Epithelial cell of proximal tubule (primary cell): ENCODE data around the gene ZNF8. TPM values are rescaled to one million over a fixed set of nuclear protein-coding genes. Genes with fewer than 3 reads are reported as not detected.
"Not testable (repeated sequence)": the region's sequence is repeated elsewhere in the genome, so short reads cannot be mapped to it uniquely, and the experiment has no call there.

Experiments used
- DNase-seq: peaks from one replicate; pipeline ENCODE4 v3.0.0-alpha.2; 2011; ENCODE audit warnings: low read depth
- H3K4me3 ChIP-seq: 2 replicates; pipeline ENCODE4 v1.5.1; 2011; ENCODE audit warnings: low read depth, mild to moderate bottlenecking, low read length
- total RNA-seq: library from RNA; depleted of rRNA; stranded (reverse); fragments of >200 nt; gene quantifications from 2 replicates; pipeline ENCODE4 v1.2.3, GENCODE V29; 2015
- TF ChIP-seq, protein P1 (sequence below): conservative IDR thresholded peaks from 2 replicates; pipeline ENCODE4 v1.5.1; 2012; ENCODE audit warnings: low read depth, mild to moderate bottlenecking, low read length

ZNF8 gene
- total RNA-seq: 4.2 and 4.5 TPM in 2 replicates

DNA sequence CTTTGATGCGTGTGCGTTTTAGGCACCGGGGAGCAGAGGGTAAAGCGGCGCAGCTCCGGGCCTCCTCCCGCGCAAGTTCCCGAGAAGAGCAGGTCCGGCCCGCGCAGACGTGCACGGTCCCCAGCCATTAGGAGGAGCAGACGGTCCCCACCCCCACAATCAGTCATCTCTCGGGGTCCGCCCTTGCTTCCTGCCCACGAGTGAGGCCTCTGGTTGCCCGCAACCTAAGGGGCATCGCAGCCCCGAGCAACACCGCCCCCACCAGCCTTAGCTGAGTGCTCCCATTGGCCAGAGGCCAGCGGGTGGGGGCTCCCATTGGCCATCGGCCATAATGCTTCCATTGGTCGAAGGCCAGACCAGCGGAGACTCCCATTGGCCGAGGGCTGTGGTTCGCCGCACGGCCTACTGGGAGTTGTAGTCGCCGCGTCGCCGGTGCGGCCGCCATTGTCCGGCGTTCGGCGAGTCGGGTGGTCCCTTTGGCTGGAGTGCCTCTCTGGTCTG, at the start of gene ZNF8:
Gene ZNF8, plus strand, starts transcription at position 415 of the 501 bp plus-strand sequence. CDS start 127 bp downstream, outside the sequence.
- TF ChIP-seq, protein P1, sequence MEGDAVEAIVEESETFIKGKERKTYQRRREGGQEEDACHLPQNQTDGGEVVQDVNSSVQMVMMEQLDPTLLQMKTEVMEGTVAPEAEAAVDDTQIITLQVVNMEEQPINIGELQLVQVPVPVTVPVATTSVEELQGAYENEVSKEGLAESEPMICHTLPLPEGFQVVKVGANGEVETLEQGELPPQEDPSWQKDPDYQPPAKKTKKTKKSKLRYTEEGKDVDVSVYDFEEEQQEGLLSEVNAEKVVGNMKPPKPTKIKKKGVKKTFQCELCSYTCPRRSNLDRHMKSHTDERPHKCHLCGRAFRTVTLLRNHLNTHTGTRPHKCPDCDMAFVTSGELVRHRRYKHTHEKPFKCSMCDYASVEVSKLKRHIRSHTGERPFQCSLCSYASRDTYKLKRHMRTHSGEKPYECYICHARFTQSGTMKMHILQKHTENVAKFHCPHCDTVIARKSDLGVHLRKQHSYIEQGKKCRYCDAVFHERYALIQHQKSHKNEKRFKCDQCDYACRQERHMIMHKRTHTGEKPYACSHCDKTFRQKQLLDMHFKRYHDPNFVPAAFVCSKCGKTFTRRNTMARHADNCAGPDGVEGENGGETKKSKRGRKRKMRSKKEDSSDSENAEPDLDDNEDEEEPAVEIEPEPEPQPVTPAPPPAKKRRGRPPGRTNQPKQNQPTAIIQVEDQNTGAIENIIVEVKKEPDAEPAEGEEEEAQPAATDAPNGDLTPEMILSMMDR: no peak
- peak; percentile 80 for DNase-seq
- peak within 1 kb of the TSS; percentile 77 for H3K4me3 ChIP-seq

DNA sequence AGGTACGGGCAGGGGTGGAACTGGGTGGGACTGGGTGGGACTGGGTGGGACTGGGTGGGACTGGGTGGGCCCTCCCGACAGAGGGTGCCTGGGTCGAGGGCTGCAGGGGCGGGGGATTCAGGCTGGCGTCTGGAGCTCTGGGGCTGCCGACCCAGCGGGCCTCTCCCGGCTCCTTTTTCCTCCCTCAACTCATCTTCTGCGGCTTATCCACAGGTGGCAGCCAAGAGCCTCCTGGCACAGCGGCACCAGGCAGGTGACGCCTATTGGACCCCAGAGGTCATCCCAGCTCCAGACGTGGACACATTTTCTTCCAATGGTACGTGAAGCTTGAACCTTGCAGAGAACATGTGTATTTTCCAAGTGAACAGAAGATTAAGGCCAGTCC, 49.5 kb upstream of the ZNF8 start:
- DNase-seq: no peak
- peak overlapping the region; percentile 91 for H3K4me3 ChIP-seq
- TF ChIP-seq, protein P1: peak; percentile 40

DNA sequence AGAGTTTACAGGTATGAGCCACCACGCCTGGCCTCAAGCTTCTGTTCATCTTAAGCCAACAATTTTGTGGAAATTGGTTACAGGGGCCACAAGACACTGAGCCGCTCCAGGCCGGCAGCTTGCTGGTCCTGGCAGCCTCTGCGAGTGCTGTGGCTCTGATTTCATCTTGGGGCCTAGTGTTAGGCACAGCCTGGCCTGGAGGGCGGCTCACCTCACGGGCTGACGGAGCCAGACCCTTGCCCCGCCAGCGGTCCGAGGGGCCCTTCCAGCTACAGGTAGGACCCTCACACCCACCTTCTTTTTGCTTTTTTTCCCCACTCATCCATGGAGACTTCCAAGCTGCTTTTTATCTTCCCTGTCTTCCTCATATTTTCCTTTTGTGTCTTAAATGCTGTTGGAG, 41.4 kb upstream of the ZNF8 start:
- H3K4me3 ChIP-seq: no peak overlapping the region
- DNase-seq: no peak
- TF ChIP-seq, protein P1: no peak

DNA sequence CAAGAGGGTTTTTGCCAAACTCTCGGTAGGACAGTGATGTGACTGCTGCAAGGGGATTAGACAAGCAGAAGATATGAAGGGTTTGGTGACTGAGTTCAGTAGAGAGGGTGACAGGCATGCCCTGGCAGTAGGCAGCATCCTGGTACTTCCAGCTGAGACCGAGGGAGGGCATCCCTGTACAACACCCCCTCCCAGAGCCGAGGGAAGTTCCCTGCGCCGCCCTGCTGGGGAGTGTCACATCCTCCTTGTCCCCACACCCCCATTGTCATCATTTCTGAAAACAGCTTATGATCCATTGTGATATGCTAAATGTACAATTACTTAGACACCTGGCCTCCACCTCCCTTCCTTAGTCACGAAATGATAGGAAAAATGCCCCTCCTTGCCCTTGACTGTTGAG, 35.4 kb upstream of the ZNF8 start:
- no peak overlapping the region for H3K4me3 ChIP-seq
- TF ChIP-seq, protein P1: no peak
- DNase-seq: no peak

DNA sequence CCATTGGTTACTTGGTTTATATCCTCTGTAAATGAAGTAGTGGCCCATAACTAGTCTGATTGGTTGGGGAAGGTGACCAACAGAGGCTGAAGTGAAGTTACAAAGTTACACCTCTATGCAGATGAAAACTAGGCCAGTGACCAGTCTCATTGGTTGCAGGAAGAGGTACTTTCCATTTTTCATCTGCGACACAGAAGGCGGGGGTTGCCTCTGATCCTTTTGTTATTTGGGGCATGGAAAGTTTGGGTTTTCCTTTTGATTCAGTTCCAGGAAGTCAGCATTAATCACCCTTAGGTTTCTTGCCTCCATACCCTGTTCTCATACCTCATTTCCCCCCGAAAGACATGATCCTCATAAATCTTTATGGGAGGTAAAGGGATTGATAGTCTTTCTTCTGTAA, 29.9 kb upstream of the ZNF8 start:
- no peak overlapping the region for H3K4me3 ChIP-seq
- DNase-seq: no peak
- TF ChIP-seq, protein P1: no peak

DNA sequence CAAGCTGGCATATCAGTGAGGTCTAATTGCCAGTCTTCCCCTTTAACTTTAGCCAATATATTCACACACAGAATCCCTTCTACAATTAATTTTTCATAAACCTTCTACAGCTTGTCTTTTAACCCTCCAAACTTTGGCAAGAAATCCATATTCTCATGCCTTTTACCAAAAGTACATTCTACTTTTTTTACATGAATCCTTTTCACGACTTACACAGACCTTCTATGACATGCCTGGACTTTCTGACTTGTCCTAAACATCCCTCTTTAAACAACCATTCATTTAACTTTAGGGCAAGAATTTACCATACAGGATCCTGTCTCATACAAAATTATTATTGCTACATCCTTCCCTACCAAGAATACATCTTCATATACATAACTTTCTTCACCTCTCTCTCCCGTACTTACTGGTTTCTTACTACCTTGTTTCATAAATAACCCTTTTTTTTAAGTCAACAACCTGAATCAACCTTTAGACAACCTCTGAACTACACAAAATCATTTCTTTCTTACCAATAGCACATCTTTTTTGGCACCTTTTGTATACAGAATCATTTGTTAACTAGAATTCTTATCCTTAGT, 26.6 kb upstream of the ZNF8 start:
- DNase-seq: no peak
- TF ChIP-seq, protein P1: no peak
- no peak overlapping the region for H3K4me3 ChIP-seq

DNA sequence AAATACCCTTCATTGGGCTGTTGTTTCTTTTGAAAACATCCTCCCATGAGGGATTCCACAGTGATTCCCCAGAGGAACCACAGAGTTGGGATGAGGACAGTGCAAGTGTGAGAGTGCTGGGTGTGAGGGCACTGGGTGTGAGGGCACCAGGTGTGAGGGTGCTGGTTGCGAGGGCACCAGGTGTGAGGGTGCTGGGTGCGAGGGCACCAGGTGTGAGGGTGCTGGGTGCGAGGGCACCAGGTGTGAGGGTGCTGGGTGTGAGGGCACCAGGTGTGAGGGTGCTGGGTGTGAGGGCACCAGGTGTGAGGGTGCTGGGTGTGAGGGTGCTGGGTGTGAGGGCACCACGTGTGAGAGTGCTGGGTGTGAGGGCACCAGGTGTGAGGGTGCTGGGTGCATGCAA, 20.5 kb upstream of the ZNF8 start:
- not testable (repeated sequence) for DNase-seq, H3K4me3 ChIP-seq
